ENCODE results near the gene CSNK2B.

Gene CSNK2B

GRCh38 chr6:31689249-31690110, 23.6 kb downstream of the CSNK2B start:
- peaks cover 0 to 74% of the 10 kb centered on the region in 2 experiments; a peak in 2 of 3 replicates for H3K36me3 ChIP-seq (ENCODE audit: control insufficient read depth in 2 of 2, insufficient read depth in 1 of 2, low read length in 2 of 2)

DNA sequence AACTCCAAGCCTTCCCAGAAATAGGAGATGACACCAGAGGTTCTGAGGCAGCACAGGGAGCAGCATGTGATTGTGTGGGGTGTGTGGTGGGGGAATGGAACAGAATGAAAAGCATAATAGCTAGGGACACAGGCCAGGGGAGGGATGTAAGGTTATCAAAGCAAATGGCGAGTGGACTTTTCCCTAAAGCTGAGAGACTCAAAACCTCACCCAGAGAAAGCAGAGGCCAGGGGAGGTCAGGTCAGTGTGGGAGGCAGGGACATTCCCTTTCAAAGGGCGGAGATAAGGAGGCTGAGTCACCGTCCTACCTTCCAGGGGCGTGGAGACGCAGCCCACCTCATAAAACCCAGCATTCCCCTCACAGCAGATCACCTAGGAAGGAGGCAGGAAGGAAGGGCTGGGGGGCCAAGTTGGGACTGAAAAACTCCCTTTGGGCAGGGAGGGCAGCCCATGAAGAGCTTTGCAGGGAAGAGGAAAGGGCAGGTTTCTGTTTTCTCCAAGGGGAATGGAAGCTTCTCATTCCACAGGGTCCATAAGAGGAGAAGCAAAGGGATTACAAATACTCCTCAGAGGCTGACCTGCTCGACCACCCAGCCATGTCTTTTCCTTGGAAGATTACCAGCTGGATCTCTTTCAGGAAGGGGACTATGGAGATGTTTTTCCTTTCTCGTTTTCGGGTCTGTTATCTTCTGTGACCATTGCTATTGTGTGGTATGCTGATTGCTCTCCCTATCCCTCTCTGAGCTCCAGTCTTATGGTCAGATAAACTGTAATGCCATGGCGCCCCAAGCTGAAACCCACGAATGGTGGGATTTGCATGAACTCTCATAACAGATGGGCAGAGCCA, 24.6 kb downstream of the CSNK2B start:
- CTCF ChIA-PET, result interaction anchor here (0.5 to 4.6 kb wide), 23 partner anchors 8 to 276 kb away, joined by 3 to 24 read pairs (median 4); partner anchors contain the start of genes ABHD16A, C6orf47, DDAH2 and LY6G5B
- H3K4me3 ChIP-seq (ENCODE audit: low read depth, low read length), result no peak overlapping the region
- no peak overlapping the region for H3K27ac ChIP-seq (ENCODE audit: extremely low read depth, low read depth, low read length)
- POLR2A ChIA-PET, result interaction anchor here (0.6 to 1.4 kb wide), 7 partner anchors 8 to 172 kb away, joined by 3 to 9 read pairs (median 4); partner anchors contain the start of genes ABHD16A, CSNK2B, HSPA1A and HSPA1B
- H3K4me1 ChIP-seq (ENCODE audit: control insufficient read depth, insufficient read depth, low read length), result no peaks in the 10 kb centered on the region
- peaks cover 0 to 78% of the 10 kb centered on the region in 2 experiments; a peak in 2 of 3 replicates for H3K36me3 ChIP-seq (ENCODE audit: control insufficient read depth in 2 of 2, insufficient read depth in 1 of 2, low read length in 2 of 2)
- H3K9me3 ChIP-seq (ENCODE audit: control insufficient read depth, insufficient read depth, low read depth, low read length), result no peaks in the 10 kb centered on the region
- TF ChIP-seq ZFHX2 (tag by site-specific recombination; conservative IDR thresholded peaks at IDR 0.05) (peak; percentile 90), TRIM28 (IDR thresholded peaks at IDR 0.05; ENCODE audit: borderline replicate concordance, low read length) (no peak), PATZ1 (tag by site-specific recombination; IDR thresholded peaks at IDR 0.05) (0 out of 2 replicates have a peak, but pooled peaks have one; percentile 39), GLIS2 (tag by site-specific recombination; IDR thresholded peaks at IDR 0.05) (peak; percentile 41; the same call in 1 of the 2 replicates), ZNF785 (tag by site-specific recombination; IDR thresholded peaks at IDR 0.05) (no peak), SP7 (tag by site-specific recombination; IDR thresholded peaks at IDR 0.05) (peak; percentile 73), IKZF3 (tag by site-specific recombination; IDR thresholded peaks at IDR 0.05) (0 out of 2 replicates have a peak, but pooled peaks have one; percentile 27), KLF1 (tag by site-specific recombination; IDR thresholded peaks at IDR 0.05) (peak; percentile 93), ZNF660 (tag by site-specific recombination; IDR thresholded peaks at IDR 0.05) (no peak), WT1 (tag by site-specific recombination; IDR thresholded peaks at IDR 0.05) (peak; percentile 89), EGR2 (tag by site-specific recombination; IDR thresholded peaks at IDR 0.05; ENCODE audit: low read depth) (peak; percentile 89)
- TF ChIP-seq, protein P1, sequence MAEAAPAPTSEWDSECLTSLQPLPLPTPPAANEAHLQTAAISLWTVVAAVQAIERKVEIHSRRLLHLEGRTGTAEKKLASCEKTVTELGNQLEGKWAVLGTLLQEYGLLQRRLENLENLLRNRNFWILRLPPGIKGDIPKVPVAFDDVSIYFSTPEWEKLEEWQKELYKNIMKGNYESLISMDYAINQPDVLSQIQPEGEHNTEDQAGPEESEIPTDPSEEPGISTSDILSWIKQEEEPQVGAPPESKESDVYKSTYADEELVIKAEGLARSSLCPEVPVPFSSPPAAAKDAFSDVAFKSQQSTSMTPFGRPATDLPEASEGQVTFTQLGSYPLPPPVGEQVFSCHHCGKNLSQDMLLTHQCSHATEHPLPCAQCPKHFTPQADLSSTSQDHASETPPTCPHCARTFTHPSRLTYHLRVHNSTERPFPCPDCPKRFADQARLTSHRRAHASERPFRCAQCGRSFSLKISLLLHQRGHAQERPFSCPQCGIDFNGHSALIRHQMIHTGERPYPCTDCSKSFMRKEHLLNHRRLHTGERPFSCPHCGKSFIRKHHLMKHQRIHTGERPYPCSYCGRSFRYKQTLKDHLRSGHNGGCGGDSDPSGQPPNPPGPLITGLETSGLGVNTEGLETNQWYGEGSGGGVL (tag by site-specific recombination; IDR thresholded peaks at IDR 0.05), result no peak
- TF ChIP-seq, protein P2, sequence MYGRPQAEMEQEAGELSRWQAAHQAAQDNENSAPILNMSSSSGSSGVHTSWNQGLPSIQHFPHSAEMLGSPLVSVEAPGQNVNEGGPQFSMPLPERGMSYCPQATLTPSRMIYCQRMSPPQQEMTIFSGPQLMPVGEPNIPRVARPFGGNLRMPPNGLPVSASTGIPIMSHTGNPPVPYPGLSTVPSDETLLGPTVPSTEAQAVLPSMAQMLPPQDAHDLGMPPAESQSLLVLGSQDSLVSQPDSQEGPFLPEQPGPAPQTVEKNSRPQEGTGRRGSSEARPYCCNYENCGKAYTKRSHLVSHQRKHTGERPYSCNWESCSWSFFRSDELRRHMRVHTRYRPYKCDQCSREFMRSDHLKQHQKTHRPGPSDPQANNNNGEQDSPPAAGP (tag by site-specific recombination; IDR thresholded peaks at IDR 0.05), result peak; percentile 87

More at GRCh38 chr6:31689249-31690110, 23.6 kb downstream of the CSNK2B start:
- ChIA-PET POLR2A (interaction anchor here (0.6 to 1.4 kb wide), 6 partner anchors 9 to 173 kb away, joined by 3 to 4 read pairs (median 4); partner anchors contain the start of genes CSNK2B, HSPA1A, HSPA1B and HSPA1L), CTCF (interaction anchor here (0.6 to 4.6 kb wide), 17 partner anchors 9 to 209 kb away, joined by 3 to 24 read pairs (median 4); partner anchors contain the start of genes C6orf47, DDAH2, LY6G5B and LY6G5C)
- H3K9me3 ChIP-seq (ENCODE audit: control insufficient read depth, insufficient read depth, low read depth, low read length), result no peaks in the 10 kb centered on the region
- H3K27ac ChIP-seq (ENCODE audit: extremely low read depth, low read depth, low read length), result no peak overlapping the region
- H3K4me1 ChIP-seq (ENCODE audit: control insufficient read depth, insufficient read depth, low read length), result no peaks in the 10 kb centered on the region
- TF ChIP-seq ZNF311 (tag by site-specific recombination; IDR thresholded peaks at IDR 0.05; ENCODE audit: borderline replicate concordance) (no peak), TRIM28 (IDR thresholded peaks at IDR 0.05; ENCODE audit: borderline replicate concordance, low read length) (no peak), KLF1 (tag by site-specific recombination; IDR thresholded peaks at IDR 0.05) (peak; percentile 77), ZNF639 (tag by site-specific recombination; IDR thresholded peaks at IDR 0.05) (no peak), SCRT1 (tag by site-specific recombination; IDR thresholded peaks at IDR 0.05; ENCODE audit: borderline replicate concordance) (no peak), ZFP3 (tag by site-specific recombination; IDR thresholded peaks at IDR 0.05; ENCODE audit: low read depth) (no peak), ZNF654 (tag by site-specific recombination; IDR thresholded peaks at IDR 0.05; ENCODE audit: low read depth) (peak; percentile 6; the same call in 1 of the 2 replicates), ZNF202 (tag by site-specific recombination; IDR thresholded peaks at IDR 0.05; ENCODE audit: borderline replicate concordance) (no peak), ZNF184 (tag by site-specific recombination; IDR thresholded peaks at IDR 0.05) (no peak), INSM2 (tag by site-specific recombination; IDR thresholded peaks at IDR 0.05) (no peak), RBAK (tag by site-specific recombination; IDR thresholded peaks at IDR 0.05) (no peak), ZNF155 (tag by site-specific recombination; IDR thresholded peaks at IDR 0.05) (no peak), ZNF239 (tag by site-specific recombination; IDR thresholded peaks at IDR 0.05) (no peak), ZNF266 (tag by site-specific recombination; IDR thresholded peaks at IDR 0.05; ENCODE audit: low read depth) (no peak), ZNF473 (tag by site-specific recombination; IDR thresholded peaks at IDR 0.05) (no peak)
- H3K4me3 ChIP-seq (ENCODE audit: low read depth, low read length), result no peak overlapping the region
